Endothelial cell of umbilical vein (primary cell): ENCODE data around the gene ARL8A. TPM values are rescaled to one million over a fixed set of nuclear protein-coding genes. Genes with fewer than 3 reads are reported as not detected.

Source experiments
- BruUV-seq: library from RNA; stranded (reverse); fragments of 400-500 nt; replicated peaks from 2 replicates; lab custom pipeline; 2021; lab: Mats Ljungman, UMichigan
- CTCF ChIA-PET: fragments of 300-600, 350-600 bp; sonication (Branson Sonifier 250); formaldehyde crosslinking; loops from one replicate; lab custom pipeline; 2021; ENCODE audit warnings: antibody characterized with exemption, inconsistent platforms; lab: Charles Lee
- POLR2A ChIA-PET: fragments of 300-600, 350-600 bp; sonication (Branson Sonifier 250); formaldehyde crosslinking; loops from one replicate; lab custom pipeline; 2021; ENCODE audit warnings: antibody characterized with exemption, inconsistent platforms; lab: Charles Lee
- DNase-seq: peaks from one replicate; pipeline ENCODE4 v3.0.0-alpha.2; 2011; ENCODE audit warnings: low read depth, low spot score
- FAIRE-seq: peaks from 2 replicates; lab custom pipeline; 2011; peaks lifted over from hg19 to GRCh38; lab: Jason Lieb, UNC
- H2AFZ ChIP-seq: 2 replicates; pipeline ENCODE4 v1.6.0; 2012; ENCODE audit warnings: low read depth, low read length, control low read depth, inconsistent platforms
- H3K27ac ChIP-seq: 2 replicates; pipeline ENCODE4 v1.5.1; 2011; ENCODE audit warnings: low read depth, mild to moderate bottlenecking, control low read depth, low read length, moderate library complexity; ENCODE audit not compliant: insufficient read depth
- H3K27me3 ChIP-seq, 2 experiments: 2 replicates each; pipeline versions ENCODE4 v1.6.0 to v1.6.1; 2011; ENCODE audit warnings: low read length in 2 of 2, mixed read lengths in 1 of 2; ENCODE audit not compliant: control insufficient read depth in 2 of 2, insufficient read depth in 2 of 2
- H3K36me3 ChIP-seq, 2 experiments: 2 replicates in 1 of 2; 3 replicates in 1 of 2; pipeline ENCODE4 v1.5.1; 2011; ENCODE audit warnings: low read length in 2 of 2, mild to moderate bottlenecking in 1 of 2, moderate library complexity in 1 of 2; ENCODE audit not compliant: control insufficient read depth in 2 of 2, insufficient read depth in 2 of 2; ENCODE audit errors: extremely low read depth in 1 of 2
- H3K4me1 ChIP-seq: 3 replicates; pipeline ENCODE4 v1.5.1; 2011; ENCODE audit warnings: mild to moderate bottlenecking, low read length; ENCODE audit not compliant: control insufficient read depth, insufficient read depth; ENCODE audit errors: extremely low read depth
- H3K4me2 ChIP-seq: 2 replicates; pipeline ENCODE4 v1.6.1; 2011; ENCODE audit warnings: low read length, control low read depth, mixed read lengths; ENCODE audit not compliant: insufficient read depth
- H3K4me3 ChIP-seq, 3 experiments: fragments of 200-600 bp in 1 of 3; sonication (generic), shearing (Covaris generic) in 1 of 3; replicated peaks in 1 of 3; 2 replicates each; pipeline ENCODE4 v1.5.1; 2011 to 2016; ENCODE audit warnings: control low read depth in 3 of 3, low read length in 3 of 3, mild to moderate bottlenecking in 2 of 3, inconsistent platforms in 1 of 3, low read depth in 1 of 3, moderate library complexity in 1 of 3; ENCODE audit not compliant: insufficient read depth in 1 of 3
- H3K79me2 ChIP-seq: 2 replicates; pipeline ENCODE4 v1.6.0; 2012; ENCODE audit warnings: low read length, inconsistent platforms; ENCODE audit not compliant: control insufficient read depth, insufficient read depth
- H3K9ac ChIP-seq: replicated peaks from 2 replicates; pipeline ENCODE3; 2011; ENCODE audit warnings: low read length, control low read depth; ENCODE audit not compliant: insufficient read depth; ENCODE audit errors: extremely low read depth
- H3K9me1 ChIP-seq: replicated peaks from 3 replicates; pipeline ENCODE4 v1.6.0; 2011; ENCODE audit warnings: mild to moderate bottlenecking, low read length; ENCODE audit not compliant: control insufficient read depth, insufficient read depth; ENCODE audit errors: extremely low read depth
- H3K9me3 ChIP-seq: replicated peaks from 2 replicates; pipeline ENCODE4 v1.5.1; 2012; ENCODE audit warnings: low read length, inconsistent platforms; ENCODE audit not compliant: control insufficient read depth, insufficient read depth
- H4K20me1 ChIP-seq: replicated peaks from 2 replicates; pipeline ENCODE3; 2011; ENCODE audit warnings: mild to moderate bottlenecking, low read length; ENCODE audit not compliant: control insufficient read depth, insufficient read depth; ENCODE audit errors: extremely low read depth
- CTCF ChIP-seq, 2 donors: IDR thresholded peaks; 1 replicate in 1 of 2; 2 replicates in 1 of 2; pipeline ENCODE4 v1.5.1; 2011; ENCODE audit warnings: low read length in 2 of 2, mild to moderate bottlenecking in 2 of 2, moderate library complexity in 2 of 2, control low read depth in 1 of 2, inconsistent platforms in 1 of 2, low read depth in 1 of 2; ENCODE audit not compliant: insufficient read depth in 1 of 2; ENCODE audit errors: extremely low read depth in 1 of 2
- EZH2 ChIP-seq: IDR thresholded peaks from 2 replicates; pipeline ENCODE4 v1.6.1; 2012; ENCODE audit warnings: borderline replicate concordance, low read depth, mild to moderate bottlenecking, moderate library complexity, low read length, inconsistent platforms; ENCODE audit not compliant: severe bottlenecking
- MYC ChIP-seq: IDR thresholded peaks from one replicate; pipeline ENCODE4 v1.6.1; 2011; ENCODE audit warnings: mild to moderate bottlenecking, low read depth, low read length
- POLR2A ChIP-seq: IDR thresholded peaks from 2 replicates; pipeline ENCODE4 v1.6.1; 2012; ENCODE audit warnings: low read depth, mild to moderate bottlenecking, control low read depth, low read length
- POLR2AphosphoS5 ChIP-seq: IDR thresholded peaks from 2 replicates; pipeline ENCODE4 v1.6.1; 2012; ENCODE audit warnings: low read depth, mild to moderate bottlenecking, control low read depth, low read length, moderate library complexity; ENCODE audit not compliant: insufficient read depth
- dilution Hi-C: fragments of 300-500 bp; cut with MboI; formaldehyde crosslinking; loops from one replicate; pipeline ENCODE4 v1.15.0; 2019; ENCODE audit warnings: low sequenced_read_pairs; ENCODE audit not compliant: extremely low pct_ligation_motif_present
- intact Hi-C: fragments of 100-400 bp; cut with micrococcal nuclease; formaldehyde crosslinking; loops from one replicate; pipeline ENCODE4 v1.10.0; 2022
- polyA plus RNA-seq, 4 experiments: library from polyadenylated mRNA; depleted of rRNA in 3 of 4; stranded (reverse) in 3 of 4; unstranded in 1 of 4; fragments of >200 nt; gene quantifications; 2 replicates each; pipeline versions ENCODE4 v1.2.1 to v1.2.3, GENCODE V29; 2011 to 2012; ENCODE audit warnings: missing spikeins in 1 of 4
- total RNA-seq: library from RNA; stranded (reverse); gene quantifications from 2 replicates; pipeline ENCODE4 v1.2.3, GENCODE V29; 2021

ARL8A gene
- total and polyA plus RNA-seq, 2 donors (not counting 3 experiments of a cell fraction or from before 2014, with no cell fraction given) = 54.3 to 69.5 TPM

GRCh38 chr1:202123336-202123813 lies 21.2 kb downstream of the ARL8A start:
- Histone ChIP-seq H3K27ac (no peak overlapping the region), H3K36me3 (no peaks in the 10 kb centered on the region), H3K79me2 (no peaks in the 10 kb centered on the region), H3K27me3 (peaks cover 4 to 10% of the 10 kb centered on the region in 2 experiments), H4K20me1 (no peaks in the 10 kb centered on the region), H2AFZ (no peak overlapping the region), H3K9ac (no peak overlapping the region), H3K4me2 (no peak overlapping the region), H3K9me1 (no peaks in the 10 kb centered on the region), H3K4me1 (no peaks in the 10 kb centered on the region), H3K9me3 (no peaks in the 10 kb centered on the region), H3K4me3 (no peak overlapping the region)
- no TSS peak for BruUV-seq
- ChIA-PET CTCF (interaction anchor here (1.3 to 7.2 kb wide), 7 partner anchors 8 to 228 kb away, joined by 3 to 102 read pairs (median 4); partner anchors contain the start of gene ELF3), POLR2A (no interaction called here)
- TF ChIP-seq POLR2A = no peak
- no peak for TF ChIP-seq EZH2
- no peak for FAIRE-seq
- DNase-seq = no peak
- dilution Hi-C loops (no loop called here), intact Hi-C loops (no loop called here)

GRCh38 chr1:202122639-202123335 lies 21.8 kb downstream of the ARL8A start, which contains the start of gene GPR37L1:
TSS of gene GPR37L1 (plus strand) at chr1:202122917. CDS start at chr1:202122964, 47 bp downstream.
- H3K9me3 ChIP-seq = no peaks in the 10 kb centered on the region
- dilution Hi-C loops (no loop called here), intact Hi-C loops (loop anchor here (1.0 kb wide), 1 partner anchor 13 kb away; no protein-coding TSS in a partner anchor)
- H4K20me1 ChIP-seq = no peaks in the 10 kb centered on the region
- BruUV-seq = no TSS peak
- ChIA-PET CTCF (interaction anchor here (0.7 to 7.2 kb wide), 9 partner anchors 9 to 227 kb away, joined by 3 to 102 read pairs (median 4); partner anchors contain the start of gene ELF3), POLR2A (no interaction called here)
- no peak within 1 kb of the TSS for H3K27ac ChIP-seq
- no peaks in the 10 kb centered on the region for H3K4me1 ChIP-seq
- peak; percentile 49 for DNase-seq
- H3K36me3 ChIP-seq = no peaks in the 10 kb centered on the region
- H3K27me3 ChIP-seq = peaks cover 4 to 10% of the 10 kb centered on the region in 2 experiments
- H3K4me3 ChIP-seq = no peak within 1 kb of the TSS
- FAIRE-seq = peak; percentile 55
- H3K9ac ChIP-seq = no peak within 1 kb of the TSS
- no peaks in the 10 kb centered on the region for H3K9me1 ChIP-seq
- H2AFZ ChIP-seq = no peak within 1 kb of the TSS
- H3K4me2 ChIP-seq = no peak within 1 kb of the TSS
- peak; percentile 53 to 80 for TF ChIP-seq CTCF (IDR thresholded peaks at IDR 0.05; ENCODE audit: extremely low read depth in 1 of 2, insufficient read depth in 1 of 2, low read depth in 1 of 2, low read length in 2 of 2)
- TF ChIP-seq MYC = no peak
- no peak for TF ChIP-seq POLR2AphosphoS5
- H3K79me2 ChIP-seq = no peaks in the 10 kb centered on the region
